Measurements from ENCODE around the gene HAND2. TPM values are rescaled to one million over a fixed set of nuclear protein-coding genes. Genes with fewer than 3 reads are reported as not detected.

The HAND2 gene
- total RNA-seq: not detected in 2 replicates

DNA sequence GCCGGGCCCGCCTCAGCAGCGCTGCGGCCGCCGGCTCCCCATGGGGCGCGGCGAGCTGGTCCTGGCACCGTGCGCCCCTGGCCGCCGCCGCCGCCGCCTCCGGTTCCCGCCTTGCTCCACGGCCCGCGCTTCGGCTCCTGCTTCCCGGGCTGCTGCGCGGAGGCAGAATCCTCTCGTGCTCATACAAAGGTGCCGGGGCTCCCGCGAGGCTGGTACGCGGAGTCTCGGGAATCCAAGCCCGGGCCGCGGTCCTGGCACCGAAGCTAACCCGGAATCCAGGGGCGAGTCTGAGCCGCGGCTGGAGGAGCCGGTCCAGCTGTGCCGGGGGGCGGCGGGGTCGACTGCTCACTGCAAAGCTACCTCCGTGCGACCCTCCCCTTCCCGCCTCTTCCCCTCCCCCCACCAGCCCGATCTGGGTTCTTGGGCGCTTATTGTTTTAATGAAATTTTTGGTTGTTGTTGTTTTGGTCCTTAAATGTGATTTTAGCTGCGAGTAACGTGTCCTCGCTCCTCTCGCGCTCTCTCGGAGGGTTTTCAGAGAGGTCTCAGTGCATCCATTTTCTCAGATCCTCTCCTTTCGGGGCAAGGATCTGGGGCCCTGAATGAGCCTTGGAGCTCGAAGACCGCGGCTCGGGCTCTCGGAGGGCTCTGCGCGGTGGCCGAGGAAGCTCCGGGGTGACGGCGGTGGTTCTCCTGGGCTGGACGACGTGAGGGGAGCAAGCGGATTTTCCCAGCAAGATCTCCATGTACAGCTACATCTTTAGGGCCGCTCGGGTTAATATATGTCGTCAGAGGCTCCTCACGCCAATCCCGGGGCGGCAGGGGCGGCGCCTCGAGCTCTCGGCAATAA lies at the start of gene HAND2:
Gene HAND2, minus strand, starts transcription at position 753 of the 849 bp plus-strand sequence. CDS start 940 bp downstream, outside the sequence.
- intact Hi-C loops (cut with micrococcal nuclease): loop anchor here (1.0 to 5.0 kb wide), 3 partner anchors 7 to 688 kb away; no protein-coding TSS in a partner anchor

DNA sequence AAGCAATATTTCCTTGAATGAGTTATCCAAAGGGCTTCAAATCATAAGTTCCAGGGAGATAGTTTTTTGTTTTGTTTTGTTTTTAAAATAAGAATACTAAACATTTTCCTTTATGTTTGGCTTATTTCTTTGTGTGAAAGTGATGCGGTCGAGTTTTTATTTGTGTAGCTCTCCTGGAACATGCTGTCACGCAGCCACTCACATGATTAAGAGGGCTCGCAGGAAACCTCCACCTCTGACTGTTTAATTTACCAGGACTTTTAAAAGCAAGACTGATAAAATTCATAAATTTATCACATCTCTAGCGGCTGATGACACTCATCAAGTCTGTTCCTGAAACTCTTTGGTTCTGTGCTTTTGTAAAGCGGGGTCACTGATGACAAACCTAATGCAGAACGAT lies 48.9 kb upstream of the HAND2 start:
- intact Hi-C loops (cut with micrococcal nuclease): no loop called here

DNA sequence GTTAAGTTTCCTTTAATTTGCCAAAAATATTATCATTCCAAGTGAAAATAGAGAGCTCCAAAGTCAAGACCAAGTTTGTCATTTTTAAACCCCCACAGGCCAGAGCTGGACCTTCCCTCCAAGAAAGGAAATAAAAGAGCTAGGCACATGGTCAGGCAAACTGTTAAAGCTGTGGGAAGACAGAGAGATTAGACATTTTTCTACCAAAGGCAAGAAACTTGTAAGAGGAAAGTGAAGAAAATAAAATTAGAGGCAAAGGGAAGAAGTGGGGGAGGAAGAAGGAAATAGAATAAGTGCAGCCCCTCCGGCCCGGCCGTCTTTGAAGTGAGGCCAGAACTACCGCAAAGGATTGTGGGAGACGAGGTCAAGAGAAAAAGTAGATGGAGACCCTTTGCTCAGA lies 47.9 kb upstream of the HAND2 start:
- intact Hi-C loops (cut with micrococcal nuclease): no loop called here

DNA sequence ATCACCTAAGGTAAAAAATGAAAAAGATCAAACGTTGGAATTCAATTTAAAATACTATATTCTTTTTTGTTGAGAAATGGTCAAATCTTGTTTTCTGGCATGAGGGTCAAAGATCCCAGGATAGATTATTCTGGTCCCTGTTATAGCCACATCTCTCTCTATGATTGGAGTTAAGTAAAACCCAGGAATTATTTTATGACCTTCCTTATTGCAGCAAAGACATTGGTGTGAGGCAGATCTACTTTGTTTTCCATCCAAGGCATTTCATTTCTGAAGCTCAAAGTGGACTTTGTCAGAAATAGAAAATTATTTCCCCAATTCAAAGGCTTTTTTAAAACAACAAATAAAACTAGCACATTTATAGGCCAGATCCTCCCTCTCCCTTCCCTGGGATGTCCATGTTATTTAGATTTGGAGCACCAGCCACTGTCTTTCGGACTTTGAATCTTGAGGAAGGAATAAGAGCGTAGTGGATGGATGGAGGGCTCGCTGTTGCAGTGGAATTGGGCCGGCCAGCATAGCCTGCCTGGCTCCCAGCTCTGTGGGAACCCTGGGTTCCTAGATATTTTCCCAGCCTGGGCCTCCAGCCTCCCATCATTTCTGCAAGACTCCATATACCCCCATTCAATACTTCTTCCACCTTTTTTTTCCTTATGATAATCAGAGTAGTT lies 45.6 kb upstream of the HAND2 start:
- intact Hi-C loops (cut with micrococcal nuclease): no loop called here

DNA sequence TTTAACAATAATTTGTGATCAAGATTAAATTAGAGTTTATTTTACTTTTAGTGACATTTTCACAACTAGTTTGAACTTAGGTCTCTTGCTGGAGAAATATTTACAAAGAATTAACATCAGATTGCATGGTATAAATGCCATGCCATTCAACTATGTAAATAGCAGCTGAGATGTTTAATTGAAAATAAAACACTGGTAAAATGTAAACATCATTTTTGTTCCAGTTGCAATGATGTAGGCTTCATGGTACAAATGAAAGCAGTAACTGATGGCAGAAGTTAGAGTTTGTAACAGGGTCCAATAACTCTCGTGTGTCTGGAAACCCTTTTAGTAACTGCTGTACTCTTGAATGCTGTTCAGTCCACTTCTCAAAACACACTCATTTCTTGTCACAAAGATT lies 43.7 kb upstream of the HAND2 start:
- intact Hi-C loops (cut with micrococcal nuclease): no loop called here

GRCh38 chr4:173573286-173573685 lies 43.3 kb upstream of the HAND2 start:
- intact Hi-C loops (cut with micrococcal nuclease): no loop called here

GRCh38 chr4:173572493-173573129 lies 42.6 kb upstream of the HAND2 start:
- intact Hi-C loops (cut with micrococcal nuclease): no loop called here

DNA sequence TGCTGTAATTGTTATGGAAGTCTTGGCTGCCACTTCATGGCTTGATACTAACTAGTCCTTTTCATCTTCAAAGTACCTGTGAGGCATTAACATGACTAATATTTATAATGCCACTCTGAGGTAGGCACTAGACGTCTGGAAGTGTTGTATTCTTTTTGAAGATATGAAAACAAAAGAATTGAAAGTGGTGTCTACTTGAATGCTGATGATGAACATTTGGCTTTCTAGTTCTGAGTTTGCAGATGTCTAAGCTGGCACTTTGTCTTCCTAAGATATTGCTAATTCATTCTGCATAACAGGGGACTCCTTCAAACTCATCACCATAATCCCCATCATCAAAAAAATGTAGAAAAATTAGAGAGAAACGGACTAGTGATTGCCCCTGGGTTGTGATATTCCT lies 41.6 kb upstream of the HAND2 start:
- intact Hi-C loops (cut with micrococcal nuclease): no loop called here

GRCh38 chr4:173565281-173565680 lies 35.3 kb upstream of the HAND2 start:
- intact Hi-C loops (cut with micrococcal nuclease): no loop called here

DNA sequence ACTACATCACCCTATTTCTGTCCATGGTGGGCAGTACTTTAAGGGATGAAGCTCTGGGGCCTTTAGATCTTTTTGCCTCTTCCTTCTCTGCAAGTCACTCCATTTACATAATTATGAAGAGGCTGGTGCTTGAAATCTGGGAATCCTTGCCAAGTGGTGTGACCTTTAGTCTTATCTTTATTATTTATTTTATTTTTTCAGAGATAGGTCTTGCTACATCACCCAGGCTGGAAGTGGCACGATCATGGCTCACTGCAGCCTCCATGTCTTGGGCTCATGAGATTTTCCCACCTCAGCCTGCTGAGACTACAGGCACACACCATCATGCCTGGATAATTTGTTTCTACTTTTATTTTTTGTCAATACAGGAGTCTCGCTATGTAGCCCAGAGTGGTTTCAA lies 34.4 kb upstream of the HAND2 start:
- intact Hi-C loops (cut with micrococcal nuclease): no loop called here

GRCh38 chr4:173560896-173561295 lies 30.9 kb upstream of the HAND2 start:
- intact Hi-C loops (cut with micrococcal nuclease): no loop called here

DNA sequence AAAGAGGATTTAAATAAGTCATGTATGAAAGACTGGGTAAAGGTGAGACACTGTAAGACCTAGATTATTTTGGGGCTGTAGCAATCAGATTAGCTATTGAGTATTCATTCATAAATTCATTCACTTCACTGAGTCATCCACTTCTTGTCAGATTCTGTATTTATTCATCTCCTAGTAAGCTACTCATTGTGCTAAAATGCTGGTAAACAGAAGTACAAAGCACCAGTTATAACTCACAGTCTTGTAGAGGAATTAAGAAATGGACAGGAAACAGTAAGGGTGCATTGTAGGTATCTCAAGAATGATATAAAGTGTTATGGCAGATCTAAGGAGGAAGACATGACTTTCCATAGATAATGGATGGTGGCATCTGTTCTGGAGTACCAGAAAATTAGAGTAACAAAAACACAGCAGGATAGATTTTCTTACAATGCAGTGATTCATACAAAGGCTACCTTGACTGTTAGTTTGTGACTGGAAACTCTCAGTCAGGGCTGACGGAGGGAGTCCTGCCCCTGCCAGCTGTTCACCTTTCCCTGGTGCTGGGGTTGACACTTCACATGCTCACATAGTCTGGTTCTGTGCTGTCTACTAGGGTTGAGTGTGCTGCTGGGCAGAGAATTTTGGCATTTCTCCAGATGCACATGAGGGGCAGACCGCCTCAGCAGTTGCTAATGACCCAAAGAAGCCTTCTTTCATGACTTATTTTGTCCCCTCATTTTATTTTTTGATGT lies 26.5 kb upstream of the HAND2 start:
- intact Hi-C loops (cut with micrococcal nuclease): no loop called here

- intact Hi-C loops (cut with micrococcal nuclease): no loop called here
Measured at GRCh38 chr4:173547889-173548288, 17.9 kb upstream of the HAND2 start.

DNA sequence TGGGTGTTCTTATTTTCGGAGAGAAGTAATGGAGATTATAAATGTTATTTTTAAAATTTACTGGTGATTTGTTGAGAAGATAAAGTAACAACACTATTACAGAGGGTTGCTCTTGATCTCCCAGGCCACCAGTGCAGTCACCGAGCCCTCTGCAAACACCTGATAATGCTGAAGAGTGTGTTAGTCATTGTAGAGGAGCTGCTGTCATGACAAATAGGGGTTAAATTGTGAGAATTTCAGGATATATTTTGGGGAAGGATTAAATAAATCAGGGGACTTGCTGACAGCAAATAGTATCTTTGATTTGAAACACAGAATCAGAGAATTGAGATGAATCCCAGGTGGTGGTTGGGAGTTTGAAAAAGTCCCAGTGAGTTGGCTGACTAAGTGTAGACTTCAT lies 16.7 kb upstream of the HAND2 start:
- intact Hi-C loops (cut with micrococcal nuclease): no loop called here

GRCh38 chr4:173545440-173545839 lies 15.4 kb upstream of the HAND2 start:
- intact Hi-C loops (cut with micrococcal nuclease): no loop called here

DNA sequence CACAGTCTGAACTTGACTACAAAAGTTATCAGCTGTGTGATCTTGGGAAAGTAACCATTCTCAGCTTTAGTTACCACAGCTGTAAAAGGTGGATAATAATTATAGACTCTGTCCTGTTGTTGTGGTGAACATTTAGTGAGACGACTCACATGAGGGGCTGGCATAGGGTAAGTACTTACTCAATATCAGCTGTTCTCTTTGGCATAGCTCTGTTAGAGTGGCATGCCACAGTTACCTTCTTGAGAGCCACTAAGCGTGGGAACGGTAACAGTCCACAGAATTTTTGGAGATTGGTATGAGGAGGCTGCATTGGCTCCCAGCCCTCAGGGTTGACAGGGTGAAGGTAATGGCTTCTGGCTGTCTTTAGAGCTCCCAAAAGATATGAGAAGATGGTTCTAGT lies 13.2 kb upstream of the HAND2 start:
- intact Hi-C loops (cut with micrococcal nuclease): no loop called here

DNA sequence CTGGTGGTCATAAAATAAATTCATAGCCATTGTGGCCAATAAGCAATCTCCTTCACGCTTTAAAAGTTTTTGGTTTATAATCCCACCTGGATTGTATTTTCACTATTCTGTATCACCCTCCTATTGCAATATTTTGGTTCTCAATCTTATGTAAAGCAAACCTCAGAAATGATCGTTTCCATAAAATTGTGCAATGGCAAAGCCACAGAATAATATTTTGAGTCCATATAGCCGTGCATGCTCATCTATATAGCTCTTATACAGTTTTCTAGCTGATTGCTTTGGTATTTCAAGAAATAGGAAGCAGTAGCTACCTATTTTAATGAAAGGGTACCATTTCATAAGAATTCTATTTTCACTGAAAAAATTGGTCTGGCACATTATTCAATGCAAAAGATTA lies 10.0 kb upstream of the HAND2 start:
- intact Hi-C loops (cut with micrococcal nuclease): loop anchor here (2.0 to 5.0 kb wide), 3 partner anchors 15 to 38 kb away; no protein-coding TSS in a partner anchor

DNA sequence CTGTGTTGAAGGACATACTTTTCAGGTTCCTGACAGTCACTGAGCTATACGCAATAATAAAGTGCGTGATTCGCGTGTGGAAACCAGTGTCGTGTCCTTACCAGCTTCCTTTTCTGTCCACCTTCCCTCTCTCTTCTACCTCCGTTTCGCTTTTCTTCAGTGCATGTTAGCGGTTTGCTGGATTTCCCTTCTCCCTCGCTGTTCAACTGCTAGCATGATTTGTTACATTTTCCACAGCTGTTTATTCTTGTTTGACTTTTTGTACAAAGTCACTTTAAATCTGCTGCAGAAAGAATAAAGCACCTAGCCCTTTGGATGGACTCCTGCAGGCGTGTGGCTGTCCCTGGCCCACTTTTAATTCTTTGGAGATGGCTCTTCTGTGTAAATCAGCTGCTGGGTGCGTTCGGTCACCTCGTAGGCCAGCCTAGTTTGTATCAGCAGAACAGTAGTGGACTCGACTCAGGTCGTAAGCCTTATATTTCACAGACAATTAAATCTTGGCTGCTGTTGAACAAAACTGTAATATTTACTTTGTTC lies 8.9 kb upstream of the HAND2 start:
- intact Hi-C loops (cut with micrococcal nuclease): loop anchor here (2.0 to 5.0 kb wide), 3 partner anchors 14 to 37 kb away; no protein-coding TSS in a partner anchor

DNA sequence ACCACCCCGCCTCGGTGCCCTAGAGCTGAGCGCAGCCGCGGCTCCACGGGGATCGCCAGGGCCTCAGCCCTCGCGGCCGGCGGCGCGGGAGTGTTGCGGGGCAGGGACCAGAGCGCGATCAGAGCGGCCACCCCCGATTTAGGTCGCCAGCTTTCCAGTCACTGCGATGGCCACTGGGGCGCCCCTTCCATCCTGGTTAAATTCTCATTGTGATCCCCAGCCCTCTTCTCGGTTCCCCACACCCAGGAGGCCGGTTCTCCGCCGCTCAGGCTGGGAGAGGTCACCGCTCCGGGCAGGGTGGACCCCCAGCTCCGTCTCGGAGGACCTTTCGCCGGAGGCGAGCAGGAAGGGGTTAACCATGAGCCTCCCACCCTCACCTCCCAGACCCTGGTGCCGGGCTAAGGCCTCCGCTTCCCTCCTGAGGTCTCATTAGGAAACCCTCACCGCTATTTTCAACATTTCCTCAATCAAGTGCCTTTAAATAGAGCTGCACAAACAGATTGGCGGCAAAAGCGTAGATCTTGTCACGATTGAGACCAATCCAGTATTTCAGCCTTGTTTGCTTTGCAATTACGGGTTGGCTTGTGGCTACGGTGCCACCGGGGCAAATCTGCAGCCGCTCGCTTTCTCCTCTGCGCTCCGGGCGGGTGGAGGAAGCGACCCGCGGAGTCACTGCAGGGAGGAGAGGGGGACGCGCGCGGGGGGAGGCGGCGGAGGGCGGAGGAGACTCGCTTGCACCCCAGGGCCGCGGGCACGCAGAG lies 8.3 kb upstream of the HAND2 start:
- intact Hi-C loops (cut with micrococcal nuclease): loop anchor here (2.0 to 5.0 kb wide), 3 partner anchors 14 to 36 kb away; no protein-coding TSS in a partner anchor

DNA sequence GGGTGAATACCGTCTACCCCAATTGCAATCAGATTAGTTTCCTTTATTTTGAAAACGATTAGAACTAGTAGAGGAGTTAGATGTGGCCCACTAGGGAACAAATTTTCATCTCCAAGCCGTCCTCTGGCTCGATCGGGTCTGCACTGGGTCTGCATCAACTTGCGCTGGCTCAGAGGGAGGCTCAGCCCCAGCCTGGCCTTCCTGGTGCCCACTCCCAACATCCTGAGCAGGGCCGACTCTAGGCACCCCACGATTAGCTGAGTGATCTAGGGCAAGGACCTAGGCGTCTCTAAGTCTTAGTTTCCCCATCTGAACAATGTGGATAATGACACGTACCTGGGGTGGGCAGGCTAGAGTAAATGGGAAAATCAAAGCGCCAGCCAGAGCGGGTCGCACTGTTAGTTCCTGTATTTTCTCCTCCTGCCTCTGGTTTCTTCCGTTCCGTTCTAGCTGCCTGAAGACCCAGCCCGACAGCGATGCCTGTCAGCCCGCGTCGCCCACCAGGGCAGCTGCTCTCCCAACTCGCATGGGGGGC lies 7.7 kb upstream of the HAND2 start:
- intact Hi-C loops (cut with micrococcal nuclease): loop anchor here (2.0 to 5.0 kb wide), 3 partner anchors 13 to 35 kb away; no protein-coding TSS in a partner anchor
